Activated naive CD8-positive, alpha-beta T cell treated with anti-CD3 and anti-CD28 coated beads for 36 hours (primary cell): ENCODE results near the gene BCAM. TPM values are rescaled to one million over a fixed set of nuclear protein-coding genes. Genes with fewer than 3 reads are reported as not detected.
A peak's percentile ranks its signal among the peaks of the same experiment; 100 is the strongest.
"Not testable (repeated sequence)": the region's sequence is repeated elsewhere in the genome, so short reads cannot be mapped to it uniquely, and the experiment has no call there.

ENCODE experiments used
- DNase-seq: peaks from one replicate; pipeline ENCODE4 v3.0.0; 2021
- H3K27ac Mint-ChIP-seq: one replicate; pipeline ENCODE4 v1.8.0; 2022; ENCODE audit warnings: mild to moderate bottlenecking, moderate library complexity, mixed read lengths
- H3K27me3 Mint-ChIP-seq: one replicate; pipeline ENCODE4 v1.8.0; 2022; ENCODE audit warnings: mild to moderate bottlenecking, mixed read lengths
- H3K36me3 Mint-ChIP-seq: one replicate; pipeline ENCODE4 v1.8.0; 2021; ENCODE audit warnings: mild to moderate bottlenecking, mixed read lengths
- H3K4me1 Mint-ChIP-seq: one replicate; pipeline ENCODE4 v1.8.0; 2021; ENCODE audit warnings: mixed read lengths
- H3K4me3 Mint-ChIP-seq: one replicate; pipeline ENCODE4 v1.8.0; 2022; ENCODE audit warnings: mild to moderate bottlenecking, moderate library complexity, mixed read lengths
- H3K9me3 Mint-ChIP-seq: one replicate; pipeline ENCODE4 v1.8.0; 2022; ENCODE audit warnings: mixed read lengths
- total RNA-seq, 2 experiments: library from RNA; stranded (reverse); gene quantifications; one replicate each; pipeline ENCODE4 v1.2.3, GENCODE V29; 2021

The BCAM gene
- total RNA-seq, 2 experiments from 2014 or later, result not detected

GRCh38 chr19:44848036-44848811 is 39.3 kb downstream of the BCAM start:
- H3K9me3 Mint-ChIP-seq, result no peaks in the 10 kb centered on the region
- no peak overlapping the region for H3K4me3 Mint-ChIP-seq
- H3K27me3 Mint-ChIP-seq, result peaks cover 43% of the 10 kb centered on the region
- no peak for DNase-seq
- H3K4me1 Mint-ChIP-seq, result peaks cover 16% of the 10 kb centered on the region
- no peak overlapping the region for H3K27ac Mint-ChIP-seq
- no peaks in the 10 kb centered on the region for H3K36me3 Mint-ChIP-seq

GRCh38 chr19:44848812-44849447 is 40.0 kb downstream of the BCAM start:
- Mint-ChIP-seq H3K36me3 (no peaks in the 10 kb centered on the region), H3K4me3 (no peak overlapping the region)

GRCh38 chr19:44850641-44851109 is 41.8 kb downstream of the BCAM start:
- H3K27ac Mint-ChIP-seq, result no peak overlapping the region
- H3K4me3 Mint-ChIP-seq, result no peak overlapping the region
- no peaks in the 10 kb centered on the region for H3K36me3 Mint-ChIP-seq
- peaks cover 9% of the 10 kb centered on the region for H3K4me1 Mint-ChIP-seq
- peaks cover 34% of the 10 kb centered on the region for H3K27me3 Mint-ChIP-seq
- H3K9me3 Mint-ChIP-seq, result no peaks in the 10 kb centered on the region
- no peak for DNase-seq

More at GRCh38 chr19:44848812-44849447, 40.0 kb downstream of the BCAM start:
- no peak for DNase-seq
- Mint-ChIP-seq H3K9me3 (no peaks in the 10 kb centered on the region), H3K27me3 (peaks cover 43% of the 10 kb centered on the region), H3K4me1 (peaks cover 16% of the 10 kb centered on the region), H3K27ac (no peak overlapping the region)

- DNase-seq, result no peak
- no peak overlapping the region for H3K27ac Mint-ChIP-seq
Measured at GRCh38 chr19:44851427-44851826, 42.5 kb downstream of the BCAM start.

GRCh38 chr19:44855606-44856005 is 46.7 kb downstream of the BCAM start:
- no peaks in the 10 kb centered on the region for H3K27me3 Mint-ChIP-seq
- no peaks in the 10 kb centered on the region for H3K9me3 Mint-ChIP-seq
- no peak for DNase-seq
- no peak overlapping the region for H3K27ac Mint-ChIP-seq
- no peaks in the 10 kb centered on the region for H3K36me3 Mint-ChIP-seq
- no peak overlapping the region for H3K4me3 Mint-ChIP-seq
- peaks cover 1% of the 10 kb centered on the region for H3K4me1 Mint-ChIP-seq

More at GRCh38 chr19:44851427-44851826, 42.5 kb downstream of the BCAM start:
- H3K27me3 Mint-ChIP-seq, result peaks cover 28% of the 10 kb centered on the region
- no peaks in the 10 kb centered on the region for H3K36me3 Mint-ChIP-seq
- no peaks in the 10 kb centered on the region for H3K9me3 Mint-ChIP-seq
- H3K4me1 Mint-ChIP-seq, result peaks cover 10% of the 10 kb centered on the region
- no peak overlapping the region for H3K4me3 Mint-ChIP-seq

- Mint-ChIP-seq H3K4me1 (peaks cover 1% of the 10 kb centered on the region), H3K4me3 (no peak overlapping the region), H3K27me3 (no peaks in the 10 kb centered on the region), H3K36me3 (no peaks in the 10 kb centered on the region), H3K27ac (peak overlapping the region; percentile 12), H3K9me3 (no peaks in the 10 kb centered on the region)
- no peak for DNase-seq
Measured at GRCh38 chr19:44856421-44857083, 47.6 kb downstream of the BCAM start.

GRCh38 chr19:44857837-44858236 is 48.9 kb downstream of the BCAM start:
- no peak for DNase-seq
- no peaks in the 10 kb centered on the region for H3K36me3 Mint-ChIP-seq
- H3K9me3 Mint-ChIP-seq, result no peaks in the 10 kb centered on the region
- H3K27ac Mint-ChIP-seq, result no peak overlapping the region
- no peak overlapping the region for H3K4me3 Mint-ChIP-seq
- H3K4me1 Mint-ChIP-seq, result peaks cover 1% of the 10 kb centered on the region
- H3K27me3 Mint-ChIP-seq, result no peaks in the 10 kb centered on the region

GRCh38 chr19:44861576-44861975 is 52.7 kb downstream of the BCAM start:
- H3K36me3 Mint-ChIP-seq, H3K27ac Mint-ChIP-seq, H3K4me3 Mint-ChIP-seq, H3K9me3 Mint-ChIP-seq, H3K4me1 Mint-ChIP-seq, DNase-seq, H3K27me3 Mint-ChIP-seq: not testable (repeated sequence)

GRCh38 chr19:44863990-44864389 is 55.1 kb downstream of the BCAM start:
- DNase-seq, result no peak
- Mint-ChIP-seq H3K27ac (no peak overlapping the region), H3K4me1 (no peaks in the 10 kb centered on the region), H3K27me3 (no peaks in the 10 kb centered on the region), H3K9me3 (no peaks in the 10 kb centered on the region), H3K36me3 (no peaks in the 10 kb centered on the region), H3K4me3 (no peak overlapping the region)

- Mint-ChIP-seq H3K36me3 (no peaks in the 10 kb centered on the region), H3K27ac (no peak overlapping the region), H3K4me3 (no peak overlapping the region), H3K9me3 (no peaks in the 10 kb centered on the region), H3K4me1 (no peaks in the 10 kb centered on the region), H3K27me3 (no peaks in the 10 kb centered on the region)
- DNase-seq, result no peak
Measured at GRCh38 chr19:44865196-44865767, 56.4 kb downstream of the BCAM start.

GRCh38 chr19:44866664-44867063 is 57.8 kb downstream of the BCAM start:
- no peak for DNase-seq
- H3K27ac Mint-ChIP-seq, result no peak overlapping the region
- no peaks in the 10 kb centered on the region for H3K27me3 Mint-ChIP-seq
- no peak overlapping the region for H3K4me3 Mint-ChIP-seq
- no peaks in the 10 kb centered on the region for H3K4me1 Mint-ChIP-seq
- no peaks in the 10 kb centered on the region for H3K9me3 Mint-ChIP-seq
- H3K36me3 Mint-ChIP-seq, result no peaks in the 10 kb centered on the region

- Mint-ChIP-seq H3K4me3 (no peak overlapping the region), H3K4me1 (no peaks in the 10 kb centered on the region), H3K27me3 (no peaks in the 10 kb centered on the region), H3K9me3 (no peaks in the 10 kb centered on the region), H3K27ac (no peak overlapping the region), H3K36me3 (no peaks in the 10 kb centered on the region)
- DNase-seq, result no peak
Measured at GRCh38 chr19:44867578-44867977, 58.7 kb downstream of the BCAM start.

- no peak for DNase-seq
- Mint-ChIP-seq H3K27ac (no peak overlapping the region), H3K9me3 (no peaks in the 10 kb centered on the region), H3K36me3 (no peaks in the 10 kb centered on the region), H3K27me3 (no peaks in the 10 kb centered on the region), H3K4me1 (no peaks in the 10 kb centered on the region), H3K4me3 (no peak overlapping the region)
Measured at GRCh38 chr19:44869733-44870470, 61.0 kb downstream of the BCAM start.
